GM12878 (cell line): Measurements from ENCODE around the gene DLG2.

Experiments
- FOXM1 ChIP-seq: IDR thresholded peaks from 2 replicates; pipeline ENCODE4 v1.6.1; 2012; ENCODE audit warnings: low read depth, mild to moderate bottlenecking, inconsistent platforms, low read length, moderate library complexity
- HDAC6 ChIP-seq: fragments of 200-600 bp; sonication (generic); IDR thresholded peaks from one replicate; pipeline ENCODE4 v1.8.0; 2017; ENCODE audit warnings: antibody characterized with exemption; ENCODE audit not compliant: unreplicated experiment
- NFYB ChIP-seq: IDR thresholded peaks from 2 replicates; pipeline ENCODE4 v1.6.1; 2011; ENCODE audit warnings: low read depth, mild to moderate bottlenecking, low read length, improper control_type of control experiment, moderate library complexity; ENCODE audit not compliant: insufficient read depth
- RB1 ChIP-seq: fragments of 450-650 bp; formaldehyde crosslinking; IDR thresholded peaks from 2 replicates; pipeline ENCODE4 v1.6.1; 2017; ENCODE audit warnings: mild to moderate bottlenecking, borderline replicate concordance
- SRF ChIP-seq, 2 experiments: IDR thresholded peaks; 2 replicates each; pipeline ENCODE4 v1.6.1; 2011; ENCODE audit warnings: low read depth in 2 of 2, low read length in 2 of 2, mild to moderate bottlenecking in 1 of 2, moderate library complexity in 1 of 2
- TF ChIP-seq, protein P1 (sequence below), 3 experiments: IDR thresholded peaks in 2 of 3; conservative IDR thresholded peaks in 1 of 3; 2 replicates each; pipeline ENCODE4 v1.5.1; 2011; ENCODE audit warnings: low read depth in 3 of 3, low read length in 3 of 3, mild to moderate bottlenecking in 3 of 3, control low read depth in 2 of 3, moderate library complexity in 2 of 3, inconsistent platforms in 1 of 3, mixed read lengths in 1 of 3; ENCODE audit not compliant: control insufficient read depth in 2 of 3, insufficient read depth in 1 of 3; ENCODE audit errors: extremely low read depth in 1 of 3
- TF ChIP-seq, protein P2 (sequence below): IDR thresholded peaks from 2 replicates; pipeline ENCODE4 v1.6.1; 2012; ENCODE audit warnings: mild to moderate bottlenecking, low read depth, low read length

DNA sequence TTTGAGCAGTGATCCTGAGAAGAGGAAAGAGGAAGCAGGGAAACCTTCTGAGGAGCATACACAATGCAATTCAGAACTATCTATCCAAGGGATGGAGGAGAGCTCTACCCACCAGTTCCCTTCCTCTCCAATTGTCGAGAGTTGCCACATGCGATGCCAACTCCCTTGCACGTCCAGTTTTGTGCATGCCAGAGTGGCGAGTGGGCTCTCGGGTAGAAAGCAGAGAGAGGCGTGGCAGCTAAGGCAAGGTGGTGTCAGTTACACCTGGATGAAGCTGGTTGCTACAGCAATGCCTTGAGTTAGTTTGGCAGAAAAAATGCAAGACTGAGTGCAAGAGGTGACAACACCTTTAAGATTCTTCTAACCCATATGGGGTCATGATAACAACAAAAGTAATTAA is 1920.6 kb downstream of the DLG2 start:
- TF ChIP-seq NFYB (no peak), SRF (IDR thresholded peaks at IDR 0.05; ENCODE audit: low read depth in 2 of 2, low read length in 2 of 2) (no peak), FOXM1 (no peak), RB1 (no peak), HDAC6 (no peak)
- TF ChIP-seq, protein P1, sequence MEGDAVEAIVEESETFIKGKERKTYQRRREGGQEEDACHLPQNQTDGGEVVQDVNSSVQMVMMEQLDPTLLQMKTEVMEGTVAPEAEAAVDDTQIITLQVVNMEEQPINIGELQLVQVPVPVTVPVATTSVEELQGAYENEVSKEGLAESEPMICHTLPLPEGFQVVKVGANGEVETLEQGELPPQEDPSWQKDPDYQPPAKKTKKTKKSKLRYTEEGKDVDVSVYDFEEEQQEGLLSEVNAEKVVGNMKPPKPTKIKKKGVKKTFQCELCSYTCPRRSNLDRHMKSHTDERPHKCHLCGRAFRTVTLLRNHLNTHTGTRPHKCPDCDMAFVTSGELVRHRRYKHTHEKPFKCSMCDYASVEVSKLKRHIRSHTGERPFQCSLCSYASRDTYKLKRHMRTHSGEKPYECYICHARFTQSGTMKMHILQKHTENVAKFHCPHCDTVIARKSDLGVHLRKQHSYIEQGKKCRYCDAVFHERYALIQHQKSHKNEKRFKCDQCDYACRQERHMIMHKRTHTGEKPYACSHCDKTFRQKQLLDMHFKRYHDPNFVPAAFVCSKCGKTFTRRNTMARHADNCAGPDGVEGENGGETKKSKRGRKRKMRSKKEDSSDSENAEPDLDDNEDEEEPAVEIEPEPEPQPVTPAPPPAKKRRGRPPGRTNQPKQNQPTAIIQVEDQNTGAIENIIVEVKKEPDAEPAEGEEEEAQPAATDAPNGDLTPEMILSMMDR (IDR thresholded peaks at IDR 0.05 in 2 of 3, conservative IDR thresholded peaks at IDR 0.05 in 1 of 3; ENCODE audit: control insufficient read depth in 2 of 3, extremely low read depth in 1 of 3, insufficient read depth in 1 of 3, low read depth in 3 of 3, low read length in 3 of 3), result no peak
- TF ChIP-seq, protein P2, sequence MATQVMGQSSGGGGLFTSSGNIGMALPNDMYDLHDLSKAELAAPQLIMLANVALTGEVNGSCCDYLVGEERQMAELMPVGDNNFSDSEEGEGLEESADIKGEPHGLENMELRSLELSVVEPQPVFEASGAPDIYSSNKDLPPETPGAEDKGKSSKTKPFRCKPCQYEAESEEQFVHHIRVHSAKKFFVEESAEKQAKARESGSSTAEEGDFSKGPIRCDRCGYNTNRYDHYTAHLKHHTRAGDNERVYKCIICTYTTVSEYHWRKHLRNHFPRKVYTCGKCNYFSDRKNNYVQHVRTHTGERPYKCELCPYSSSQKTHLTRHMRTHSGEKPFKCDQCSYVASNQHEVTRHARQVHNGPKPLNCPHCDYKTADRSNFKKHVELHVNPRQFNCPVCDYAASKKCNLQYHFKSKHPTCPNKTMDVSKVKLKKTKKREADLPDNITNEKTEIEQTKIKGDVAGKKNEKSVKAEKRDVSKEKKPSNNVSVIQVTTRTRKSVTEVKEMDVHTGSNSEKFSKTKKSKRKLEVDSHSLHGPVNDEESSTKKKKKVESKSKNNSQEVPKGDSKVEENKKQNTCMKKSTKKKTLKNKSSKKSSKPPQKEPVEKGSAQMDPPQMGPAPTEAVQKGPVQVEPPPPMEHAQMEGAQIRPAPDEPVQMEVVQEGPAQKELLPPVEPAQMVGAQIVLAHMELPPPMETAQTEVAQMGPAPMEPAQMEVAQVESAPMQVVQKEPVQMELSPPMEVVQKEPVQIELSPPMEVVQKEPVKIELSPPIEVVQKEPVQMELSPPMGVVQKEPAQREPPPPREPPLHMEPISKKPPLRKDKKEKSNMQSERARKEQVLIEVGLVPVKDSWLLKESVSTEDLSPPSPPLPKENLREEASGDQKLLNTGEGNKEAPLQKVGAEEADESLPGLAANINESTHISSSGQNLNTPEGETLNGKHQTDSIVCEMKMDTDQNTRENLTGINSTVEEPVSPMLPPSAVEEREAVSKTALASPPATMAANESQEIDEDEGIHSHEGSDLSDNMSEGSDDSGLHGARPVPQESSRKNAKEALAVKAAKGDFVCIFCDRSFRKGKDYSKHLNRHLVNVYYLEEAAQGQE, result no peak
